SK-N-SH (cell line): ENCODE measurements around the gene PLD1. TPM values are rescaled to one million over a fixed set of nuclear protein-coding genes. Genes with fewer than 3 reads are reported as not detected.

Experiments used
- CTCF ChIA-PET: fragments of 300-600, 350-600 bp; formaldehyde crosslinking; extraction: SDS; loops from one replicate; lab custom pipeline; 2021; lab: Yijun Ruan, JAX
- POLR2A ChIA-PET: fragments of 350-600 bp; sonication (Branson Sonifier 250); formaldehyde crosslinking; extraction: SDS; loops from one replicate; lab custom pipeline; 2020; ENCODE audit warnings: antibody characterized with exemption, inconsistent platforms; lab: Yijun Ruan, JAX
- DNase-seq: peaks from one replicate; pipeline ENCODE4 v3.0.0; 2012
- H2AFZ ChIP-seq: fragments of 200-600 bp; sonication (generic); 2 replicates; pipeline ENCODE4 v1.8.1; 2016; ENCODE audit warnings: antibody characterized with exemption, mild to moderate bottlenecking, low read depth
- H3F3A ChIP-seq: fragments of 200-600 bp; sonication (generic); replicated peaks from 2 replicates; pipeline ENCODE3; 2016; ENCODE audit warnings: antibody characterized with exemption, mild to moderate bottlenecking; ENCODE audit not compliant: insufficient read depth
- H3K27ac ChIP-seq, 2 experiments: fragments of 200-500 bp in 1 of 2; fragments of 200-600 bp in 1 of 2; sonication (Bioruptor generic) in 1 of 2; sonication (generic), shearing (Covaris generic) in 1 of 2; 2 replicates each; pipeline versions ENCODE4 v1.5.1 to v1.6.1; 2014 to 2016; ENCODE audit warnings: low read depth in 2 of 2, inconsistent platforms in 1 of 2, low read length in 1 of 2, mild to moderate bottlenecking in 1 of 2, mixed read lengths in 1 of 2
- H3K27me3 ChIP-seq: fragments of 200-600 bp; sonication (generic), shearing (Covaris generic); 2 replicates; pipeline ENCODE4 v1.6.1; 2016; ENCODE audit warnings: mixed run types; ENCODE audit not compliant: insufficient read depth
- H3K36me3 ChIP-seq, 2 experiments: fragments of 200-500 bp in 1 of 2; fragments of 200-600 bp in 1 of 2; sonication (Bioruptor generic) in 1 of 2; sonication (generic) in 1 of 2; replicated peaks in 1 of 2; 2 replicates each; pipeline versions ENCODE3 to v1.5.1; 2014 to 2016; ENCODE audit warnings: low read length in 1 of 2, mild to moderate bottlenecking in 1 of 2; ENCODE audit not compliant: insufficient read depth in 2 of 2, control insufficient read depth in 1 of 2
- H3K4me1 ChIP-seq, 2 experiments: fragments of 200-500 bp in 1 of 2; fragments of 200-600 bp in 1 of 2; sonication (Bioruptor generic) in 1 of 2; sonication (generic), shearing (Covaris generic) in 1 of 2; 2 replicates each; pipeline versions ENCODE4 v1.5.1 to v1.6.1; 2014 to 2016; ENCODE audit warnings: low read depth in 1 of 2, low read length in 1 of 2, mixed run types in 1 of 2; ENCODE audit not compliant: insufficient read depth in 2 of 2, control insufficient read depth in 1 of 2
- H3K4me2 ChIP-seq: fragments of 200-600 bp; sonication (generic), shearing (Covaris generic); 2 replicates; pipeline ENCODE4 v1.6.1; 2017; ENCODE audit warnings: mixed run types
- H3K4me3 ChIP-seq, 2 experiments: fragments of 200-500 bp in 1 of 2; fragments of 200-600 bp in 1 of 2; sonication (Bioruptor generic) in 1 of 2; sonication (generic), shearing (Covaris generic) in 1 of 2; 2 replicates each; pipeline versions ENCODE4 v1.5.1 to v1.8.1; 2014 to 2016; ENCODE audit warnings: low read depth in 2 of 2, inconsistent platforms in 1 of 2, low read length in 1 of 2, mild to moderate bottlenecking in 1 of 2, mixed read lengths in 1 of 2, moderate library complexity in 1 of 2
- H3K79me2 ChIP-seq: fragments of 200-600 bp; sonication (generic); 2 replicates; pipeline ENCODE4 v1.8.1; 2017; ENCODE audit warnings: mild to moderate bottlenecking; ENCODE audit not compliant: insufficient read depth
- H3K9ac ChIP-seq: fragments of 200-600 bp; sonication (generic); 2 replicates; pipeline ENCODE4 v1.6.1; 2017; ENCODE audit warnings: mixed run types
- H3K9me2 ChIP-seq: fragments of 200-600 bp; sonication (generic); 2 replicates; pipeline ENCODE4 v1.6.1; 2017; ENCODE audit warnings: mixed run types
- H3K9me3 ChIP-seq: fragments of 200-600 bp; sonication (generic); 2 replicates; pipeline ENCODE4 v1.6.1; 2017; ENCODE audit warnings: mixed run types, mild to moderate bottlenecking, moderate library complexity
- H4K20me1 ChIP-seq: fragments of 200-600 bp; sonication (generic); 2 replicates; pipeline ENCODE4 v1.6.1; 2017; ENCODE audit warnings: mild to moderate bottlenecking, mixed run types; ENCODE audit not compliant: insufficient read depth
- ELF1 ChIP-seq: IDR thresholded peaks from 2 replicates; pipeline ENCODE4 v1.4.0; 2012
- EP300 ChIP-seq, 2 experiments: IDR thresholded peaks; 2 replicates each; pipeline versions ENCODE4 v1.4.0 to v1.6.1; 2012; ENCODE audit warnings: borderline replicate concordance in 1 of 2, low read depth in 1 of 2, low read length in 1 of 2
- EZH2phosphoT487 ChIP-seq: fragments of 200-600 bp; sonication (generic); IDR thresholded peaks from 2 replicates; pipeline ENCODE4 v1.6.1; 2017; ENCODE audit warnings: low read depth, mixed run types, mild to moderate bottlenecking, antibody characterized with exemption, moderate library complexity, borderline replicate concordance
- FOXM1 ChIP-seq: IDR thresholded peaks from 2 replicates; pipeline ENCODE4 v1.4.0; 2012; ENCODE audit warnings: low read depth, mild to moderate bottlenecking
- GATA2 ChIP-seq: sonication (generic); formaldehyde crosslinking; IDR thresholded peaks from 2 replicates; pipeline ENCODE4 v1.5.0; 2020; ENCODE audit warnings: mild to moderate bottlenecking, missing genetic modification reagents
- IRF3 ChIP-seq: fragments of 150-350 bp; IDR thresholded peaks from 2 replicates; pipeline ENCODE4 v1.6.1; 2016; ENCODE audit warnings: mild to moderate bottlenecking, low read depth, low read length
- JUND ChIP-seq: IDR thresholded peaks from 2 replicates; pipeline ENCODE4 v1.4.0; 2012
- MEF2A ChIP-seq: IDR thresholded peaks from 2 replicates; pipeline ENCODE4 v1.4.0; 2012; ENCODE audit warnings: low read depth, borderline replicate concordance
- NFIC ChIP-seq: IDR thresholded peaks from 2 replicates; pipeline ENCODE4 v1.4.0; 2012; ENCODE audit warnings: borderline replicate concordance
- NRF1 ChIP-seq: IDR thresholded peaks from 2 replicates; pipeline ENCODE4 v1.6.1; 2012; ENCODE audit warnings: low read depth, mild to moderate bottlenecking, low read length
- PBX3 ChIP-seq: IDR thresholded peaks from 2 replicates; pipeline ENCODE4; 2012
- RAD21 ChIP-seq: IDR thresholded peaks from 2 replicates; pipeline ENCODE4 v1.6.1; 2012; ENCODE audit warnings: mild to moderate bottlenecking, low read length
- RFX5 ChIP-seq: IDR thresholded peaks from 2 replicates; pipeline ENCODE4 v1.6.1; 2012; ENCODE audit warnings: mild to moderate bottlenecking, improper control_type of control experiment, low read length
- RXRA ChIP-seq: IDR thresholded peaks from 2 replicates; pipeline ENCODE4 v1.4.0; 2012; ENCODE audit warnings: low read depth, mild to moderate bottlenecking, borderline replicate concordance
- TAF1 ChIP-seq: IDR thresholded peaks from 2 replicates; pipeline ENCODE4 v1.6.1; 2012; ENCODE audit warnings: low read depth, mild to moderate bottlenecking, low read length, moderate library complexity, borderline replicate concordance
- TCF12 ChIP-seq: IDR thresholded peaks from 2 replicates; pipeline ENCODE4 v1.4.0; 2012
- TEAD4 ChIP-seq: IDR thresholded peaks from 2 replicates; pipeline ENCODE4 v1.4.0; 2012; ENCODE audit warnings: mild to moderate bottlenecking, borderline replicate concordance; ENCODE audit not compliant: insufficient read depth
- polyA plus RNA-seq, 3 experiments: library from polyadenylated mRNA; depleted of rRNA; stranded (reverse); fragments of >200 nt; gene quantifications; 2 replicates each; pipeline ENCODE4 v1.2.3, GENCODE V29; 2012
- TF ChIP-seq, protein P1 (sequence below): fragments of 150-350 bp; IDR thresholded peaks from 2 replicates; pipeline ENCODE4 v1.6.1; 2017; ENCODE audit warnings: antibody characterized with exemption, low read length, low read depth, borderline replicate concordance
- TF ChIP-seq, protein P2 (sequence below): IDR thresholded peaks from 2 replicates; pipeline ENCODE4 v1.6.1; 2012; ENCODE audit warnings: mild to moderate bottlenecking, low read depth, low read length, moderate library complexity
- TF ChIP-seq, protein P3 (sequence below): IDR thresholded peaks from 2 replicates; pipeline ENCODE4 v1.4.0; 2012; ENCODE audit warnings: low read depth

PLD1 gene
- polyA plus RNA-seq, 1 of the 3 experiments (the other 2 are of a cell fraction): 6.2 TPM

DNA sequence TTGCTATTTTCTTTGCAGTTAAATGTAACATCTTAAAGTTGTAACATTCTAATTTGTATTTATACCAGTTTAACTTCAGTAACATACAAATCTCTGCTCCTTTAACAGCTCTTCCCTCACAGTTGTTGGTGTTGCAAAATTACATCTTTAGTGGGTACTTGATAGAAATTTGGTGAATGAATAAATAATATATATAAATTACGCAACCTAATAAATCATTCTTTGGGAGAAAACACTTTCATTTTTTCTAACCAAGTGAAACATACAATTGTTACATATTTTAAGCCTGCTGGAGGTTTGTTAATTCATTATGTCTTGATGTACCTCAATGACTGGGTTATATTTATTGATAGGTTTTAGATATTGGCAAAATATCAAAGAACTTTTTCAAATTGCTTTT is 118.8 kb downstream of the PLD1 start (continued):
- TF ChIP-seq, protein P1, sequence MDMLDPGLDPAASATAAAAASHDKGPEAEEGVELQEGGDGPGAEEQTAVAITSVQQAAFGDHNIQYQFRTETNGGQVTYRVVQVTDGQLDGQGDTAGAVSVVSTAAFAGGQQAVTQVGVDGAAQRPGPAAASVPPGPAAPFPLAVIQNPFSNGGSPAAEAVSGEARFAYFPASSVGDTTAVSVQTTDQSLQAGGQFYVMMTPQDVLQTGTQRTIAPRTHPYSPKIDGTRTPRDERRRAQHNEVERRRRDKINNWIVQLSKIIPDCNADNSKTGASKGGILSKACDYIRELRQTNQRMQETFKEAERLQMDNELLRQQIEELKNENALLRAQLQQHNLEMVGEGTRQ: no peak
- TF ChIP-seq GATA2: no peak
- no peak for TF ChIP-seq JUND
- TF ChIP-seq TCF12: no peak
- no peak for TF ChIP-seq EP300 (IDR thresholded peaks at IDR 0.05; ENCODE audit: borderline replicate concordance in 1 of 2, low read depth in 1 of 2, low read length in 1 of 2)
- TF ChIP-seq IRF3: no peak
- no peak for TF ChIP-seq RAD21
- TF ChIP-seq, all 33 proteins: peak for 0

- Histone ChIP-seq H3K36me3 (peaks cover 0 to 7% of the 10 kb centered on the region in 2 experiments), H3F3A (no peaks in the 10 kb centered on the region), H3K4me2 (no peak overlapping the region), H3K27ac (no peak overlapping the region), H3K27me3 (no peaks in the 10 kb centered on the region), H3K9me3 (no peaks in the 10 kb centered on the region), H3K79me2 (no peaks in the 10 kb centered on the region), H3K9ac (no peak overlapping the region), H2AFZ (no peak overlapping the region), H3K9me2 (no peaks in the 10 kb centered on the region), H4K20me1 (no peaks in the 10 kb centered on the region), H3K4me1 (peaks cover 0 to 2% of the 10 kb centered on the region in 2 experiments; a peak in 2 of 4 replicates), H3K4me3 (no peak overlapping the region)
- no peak for TF ChIP-seq NRF1
- no peak for TF ChIP-seq RFX5
- TF ChIP-seq, protein P1: no peak
- no peak for TF ChIP-seq TAF1
- no peak for TF ChIP-seq FOXM1
- TF ChIP-seq, protein P2, sequence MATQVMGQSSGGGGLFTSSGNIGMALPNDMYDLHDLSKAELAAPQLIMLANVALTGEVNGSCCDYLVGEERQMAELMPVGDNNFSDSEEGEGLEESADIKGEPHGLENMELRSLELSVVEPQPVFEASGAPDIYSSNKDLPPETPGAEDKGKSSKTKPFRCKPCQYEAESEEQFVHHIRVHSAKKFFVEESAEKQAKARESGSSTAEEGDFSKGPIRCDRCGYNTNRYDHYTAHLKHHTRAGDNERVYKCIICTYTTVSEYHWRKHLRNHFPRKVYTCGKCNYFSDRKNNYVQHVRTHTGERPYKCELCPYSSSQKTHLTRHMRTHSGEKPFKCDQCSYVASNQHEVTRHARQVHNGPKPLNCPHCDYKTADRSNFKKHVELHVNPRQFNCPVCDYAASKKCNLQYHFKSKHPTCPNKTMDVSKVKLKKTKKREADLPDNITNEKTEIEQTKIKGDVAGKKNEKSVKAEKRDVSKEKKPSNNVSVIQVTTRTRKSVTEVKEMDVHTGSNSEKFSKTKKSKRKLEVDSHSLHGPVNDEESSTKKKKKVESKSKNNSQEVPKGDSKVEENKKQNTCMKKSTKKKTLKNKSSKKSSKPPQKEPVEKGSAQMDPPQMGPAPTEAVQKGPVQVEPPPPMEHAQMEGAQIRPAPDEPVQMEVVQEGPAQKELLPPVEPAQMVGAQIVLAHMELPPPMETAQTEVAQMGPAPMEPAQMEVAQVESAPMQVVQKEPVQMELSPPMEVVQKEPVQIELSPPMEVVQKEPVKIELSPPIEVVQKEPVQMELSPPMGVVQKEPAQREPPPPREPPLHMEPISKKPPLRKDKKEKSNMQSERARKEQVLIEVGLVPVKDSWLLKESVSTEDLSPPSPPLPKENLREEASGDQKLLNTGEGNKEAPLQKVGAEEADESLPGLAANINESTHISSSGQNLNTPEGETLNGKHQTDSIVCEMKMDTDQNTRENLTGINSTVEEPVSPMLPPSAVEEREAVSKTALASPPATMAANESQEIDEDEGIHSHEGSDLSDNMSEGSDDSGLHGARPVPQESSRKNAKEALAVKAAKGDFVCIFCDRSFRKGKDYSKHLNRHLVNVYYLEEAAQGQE: no peak
- no peak for TF ChIP-seq TEAD4
- TF ChIP-seq ELF1: no peak
- TF ChIP-seq, protein P3, sequence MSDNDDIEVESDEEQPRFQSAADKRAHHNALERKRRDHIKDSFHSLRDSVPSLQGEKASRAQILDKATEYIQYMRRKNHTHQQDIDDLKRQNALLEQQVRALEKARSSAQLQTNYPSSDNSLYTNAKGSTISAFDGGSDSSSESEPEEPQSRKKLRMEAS: no peak
- TF ChIP-seq PBX3: no peak
- no peak for TF ChIP-seq MEF2A
- no peak for TF ChIP-seq RAD21
- TF ChIP-seq RXRA: no peak
- TF ChIP-seq EZH2phosphoT487: no peak
- TF ChIP-seq NFIC: no peak
- TF ChIP-seq GATA2: no peak
- no peak for TF ChIP-seq JUND
- ChIA-PET CTCF (no interaction called here), POLR2A (no interaction called here)
- no peak for DNase-seq
Measured at GRCh38 chr3:171690281-171690680, 120.0 kb downstream of the PLD1 start.
